ENCODE measurements around the gene CAPN1.
"Not testable (repeated sequence)": the region's sequence is repeated elsewhere in the genome, so short reads cannot be mapped to it uniquely, and the experiment has no call there.

CAPN1 gene

DNA sequence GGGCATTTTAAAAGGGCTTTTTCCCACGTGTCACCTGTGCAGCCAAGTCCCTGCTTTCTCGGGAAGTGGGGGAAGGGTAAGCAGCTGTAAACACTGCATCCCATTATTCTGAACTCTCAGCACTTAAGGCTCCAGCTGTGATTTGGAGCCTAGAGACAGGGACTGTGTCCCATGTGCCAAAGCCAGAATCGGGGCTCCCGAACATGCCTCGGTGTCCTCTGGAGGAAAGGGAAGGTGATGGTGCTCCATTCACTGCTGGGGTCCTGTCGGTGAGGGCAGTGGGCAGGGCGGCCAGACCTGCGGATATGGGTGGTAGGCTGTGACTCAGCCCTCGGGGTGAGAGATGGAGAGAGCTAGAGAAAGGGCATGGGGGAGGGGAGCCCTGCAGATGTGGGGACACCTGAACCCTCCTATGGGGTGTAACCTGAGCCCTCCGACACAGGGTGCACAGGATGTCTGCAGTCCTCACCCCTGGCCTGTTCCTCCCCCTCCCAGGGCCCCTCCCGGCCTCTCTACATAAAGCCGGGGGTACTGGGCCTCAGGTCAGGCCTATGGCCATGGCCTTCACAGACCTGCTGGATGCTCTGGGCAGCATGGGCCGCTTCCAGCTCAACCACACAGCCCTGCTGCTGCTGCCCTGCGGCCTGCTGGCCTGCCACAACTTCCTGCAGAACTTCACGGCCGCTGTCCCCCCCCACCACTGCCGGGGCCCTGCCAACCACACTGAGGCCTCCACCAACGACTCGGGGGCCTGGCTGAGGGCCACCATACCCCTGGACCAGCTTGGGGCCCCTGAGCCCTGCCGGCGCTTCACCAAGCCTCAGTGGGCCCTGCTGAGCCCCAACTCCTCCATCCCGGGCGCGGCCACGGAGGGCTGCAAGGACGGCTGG lies 31.8 kb downstream of the CAPN1 start:
- H3K4me3 ChIP-seq (ENCODE audit: low read depth, low read length), result no peak overlapping the region
- no peak for DNase-seq (ENCODE audit: low read depth)

GRCh38 chr11:65214212-65214845 lies 32.6 kb downstream of the CAPN1 start:
- no peak overlapping the region for H3K4me3 ChIP-seq (ENCODE audit: low read depth, low read length)
- DNase-seq (ENCODE audit: low read depth), result no peak

- H3K4me3 ChIP-seq (ENCODE audit: low read depth, low read length), result no peak overlapping the region
- no peak for DNase-seq (ENCODE audit: low read depth)
Observed at GRCh38 chr11:65215441-65216076, 33.8 kb downstream of the CAPN1 start.

GRCh38 chr11:65216830-65217229 lies 35.1 kb downstream of the CAPN1 start:
- no peak for DNase-seq (ENCODE audit: low read depth)
- H3K4me3 ChIP-seq (ENCODE audit: low read depth, low read length), result no peak overlapping the region

DNA sequence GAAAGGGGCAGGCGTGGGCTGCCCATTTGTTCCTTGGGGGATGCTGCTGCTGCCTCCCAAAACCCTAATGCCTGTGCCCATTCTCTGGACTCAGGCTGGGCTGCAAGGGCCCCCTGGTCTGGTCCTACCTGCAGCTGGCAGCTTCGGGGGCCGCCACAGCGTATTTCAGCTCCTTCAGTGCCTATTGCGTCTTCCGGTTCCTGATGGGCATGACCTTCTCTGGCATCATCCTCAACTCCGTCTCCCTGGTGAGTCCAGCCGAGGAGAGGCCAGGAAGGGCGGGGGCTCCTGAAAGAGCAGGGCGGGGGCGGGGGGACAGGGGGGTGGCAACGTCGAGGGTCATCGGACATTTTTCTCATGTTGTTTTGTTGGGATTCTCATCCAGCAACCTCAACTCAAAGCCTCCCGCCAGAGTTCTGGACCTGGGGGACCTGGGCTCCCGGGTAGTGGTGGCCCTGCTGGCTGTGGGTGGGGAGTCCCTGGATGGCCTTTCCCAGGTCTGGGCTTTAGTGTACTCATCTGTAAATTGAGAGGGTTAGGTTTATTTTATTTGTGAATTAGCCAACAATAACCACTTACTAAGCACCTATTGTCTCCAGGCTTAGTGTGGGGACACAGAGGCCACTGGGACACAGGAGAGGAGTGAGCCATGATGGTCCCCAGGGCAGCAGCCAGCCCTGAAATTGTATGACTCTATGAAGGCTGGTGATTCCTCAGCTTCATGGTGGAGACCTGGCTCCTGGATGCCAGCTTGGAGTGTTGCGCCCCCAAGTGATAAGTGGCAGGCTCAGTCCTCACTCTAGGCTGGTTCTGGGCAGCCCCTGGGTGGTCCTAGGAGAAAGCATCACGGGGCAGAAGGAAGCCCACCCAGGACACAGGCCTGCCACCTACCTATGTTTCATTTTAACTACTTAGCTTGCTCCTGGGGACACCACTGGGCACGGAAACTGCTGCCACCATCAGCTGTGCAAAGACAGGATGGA lies 36.0 kb downstream of the CAPN1 start:
- DNase-seq (ENCODE audit: low read depth), result no peak
- no peak overlapping the region for H3K4me3 ChIP-seq (ENCODE audit: low read depth, low read length)

DNA sequence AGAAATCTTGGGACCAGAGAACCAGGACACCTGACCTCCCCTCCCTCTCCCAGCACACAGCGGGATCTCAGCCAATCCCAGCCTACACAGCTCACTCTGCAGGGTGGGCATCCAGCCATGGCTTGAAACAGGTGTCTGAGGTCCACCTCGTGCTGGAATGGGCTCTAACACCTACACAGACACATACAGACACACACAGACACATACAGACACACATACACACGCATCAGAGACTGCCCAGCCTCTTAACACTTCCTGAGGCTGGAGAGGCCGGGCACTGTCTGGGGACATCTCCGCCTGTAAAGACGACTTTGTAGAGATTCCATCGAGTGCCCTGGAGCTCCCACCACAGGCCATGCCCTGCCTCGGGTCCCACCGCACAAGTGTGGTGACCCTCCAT lies 36.7 kb downstream of the CAPN1 start:
- no peak for DNase-seq (ENCODE audit: low read depth)

GRCh38 chr11:65219930-65220213 lies 38.1 kb downstream of the CAPN1 start:
- no peak for DNase-seq (ENCODE audit: low read depth)
- no peak overlapping the region for H3K4me3 ChIP-seq (ENCODE audit: low read depth, low read length)

More for the DNA sequence above, 36.7 kb downstream of the CAPN1 start:
- no peak overlapping the region for H3K4me3 ChIP-seq (ENCODE audit: low read depth, low read length)

DNA sequence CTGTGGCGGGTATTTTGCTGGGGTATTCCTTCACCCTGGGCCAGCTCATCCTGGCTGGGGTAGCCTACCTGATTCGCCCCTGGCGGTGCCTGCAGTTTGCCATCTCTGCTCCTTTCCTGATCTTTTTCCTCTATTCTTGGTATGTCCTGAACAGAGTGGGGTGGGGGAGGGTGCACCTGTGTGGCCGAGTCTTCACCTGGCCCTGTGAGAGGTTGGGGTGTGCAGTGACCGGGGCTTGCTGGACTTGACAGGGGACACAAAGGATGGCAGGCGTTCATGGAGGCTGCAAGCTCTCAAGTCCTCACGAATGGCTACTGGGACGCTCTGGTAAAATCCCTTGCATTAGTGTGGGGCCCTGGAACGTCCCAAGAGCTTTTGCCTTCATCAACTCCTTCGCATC lies 39.3 kb downstream of the CAPN1 start:
- no peak overlapping the region for H3K4me3 ChIP-seq (ENCODE audit: low read depth, low read length)
- no peak for DNase-seq (ENCODE audit: low read depth)

DNA sequence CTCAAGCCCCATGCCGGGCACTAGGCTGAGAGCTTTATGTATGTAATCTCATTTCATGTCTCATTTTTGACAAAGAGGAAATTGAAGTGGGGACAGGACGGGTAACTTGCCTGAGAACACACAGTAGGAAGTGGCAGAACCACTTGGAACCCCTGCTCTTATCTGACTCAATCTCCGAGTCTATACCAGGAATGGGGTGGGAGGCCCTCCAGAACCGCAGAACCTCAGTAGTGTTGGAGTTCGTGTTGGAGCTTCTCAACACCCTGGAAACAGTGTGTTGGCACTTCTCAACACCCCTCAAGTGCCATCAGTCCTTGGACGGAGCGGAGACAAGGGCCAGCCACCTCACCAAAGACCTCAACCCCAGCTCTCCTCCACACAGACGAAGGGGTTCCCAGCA lies 41.3 kb downstream of the CAPN1 start:
- no peak overlapping the region for H3K4me3 ChIP-seq (ENCODE audit: low read depth, low read length)
- DNase-seq (ENCODE audit: low read depth), result no peak

DNA sequence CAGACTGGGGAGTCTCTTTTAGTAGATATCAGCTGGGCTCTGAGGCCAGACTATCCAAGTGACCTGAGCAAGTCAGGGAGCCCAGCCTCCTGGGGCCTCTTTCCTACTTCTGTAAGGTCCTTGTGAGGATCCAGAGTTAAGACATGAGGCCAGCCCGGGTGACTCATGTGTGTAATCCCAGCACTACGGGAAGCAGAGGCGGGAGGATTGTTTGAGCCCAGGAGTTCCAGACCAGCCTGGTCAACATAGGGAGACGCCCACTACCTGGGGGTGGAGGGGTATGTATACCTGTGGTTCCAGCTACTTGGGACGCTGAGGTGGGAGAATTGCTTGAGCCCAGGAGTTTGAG lies 43.2 kb downstream of the CAPN1 start:
- DNase-seq (ENCODE audit: low read depth), result peak; percentile 34
- no peak overlapping the region for H3K4me3 ChIP-seq (ENCODE audit: low read depth, low read length)

GRCh38 chr11:65225279-65226102 lies 43.8 kb downstream of the CAPN1 start:
- peak; percentile 12 for DNase-seq (ENCODE audit: low read depth)
- peak overlapping the region; percentile 45 for H3K4me3 ChIP-seq (ENCODE audit: low read depth, low read length)

DNA sequence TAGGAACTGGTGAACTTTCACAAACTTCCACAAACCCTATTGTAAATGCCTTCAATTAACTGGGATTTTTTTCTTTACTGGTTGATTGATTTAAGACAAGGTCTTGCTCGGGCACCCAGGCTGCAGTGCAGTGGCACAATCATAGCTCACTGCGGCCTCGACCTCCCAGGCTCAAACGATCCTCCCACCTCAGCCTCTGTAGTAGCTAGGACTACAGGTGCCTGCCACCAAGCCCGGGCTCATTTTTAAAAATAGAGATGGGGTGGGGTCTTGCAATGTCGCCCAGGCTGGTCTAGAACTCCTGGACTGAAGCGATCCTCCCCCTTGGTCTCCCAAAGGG lies 44.3 kb downstream of the CAPN1 start:
- H3K4me3 ChIP-seq (ENCODE audit: low read depth, low read length), result peak overlapping the region; percentile 45
- DNase-seq (ENCODE audit: low read depth), result no peak

- no peak overlapping the region for H3K4me3 ChIP-seq (ENCODE audit: low read depth, low read length)
- no peak for DNase-seq (ENCODE audit: low read depth)
Observed at GRCh38 chr11:65227879-65228278, 46.2 kb downstream of the CAPN1 start.

GRCh38 chr11:65236194-65237059 lies 54.7 kb downstream of the CAPN1 start:
- DNase-seq (ENCODE audit: low read depth), result no peak
- H3K4me3 ChIP-seq (ENCODE audit: low read depth, low read length), result no peak overlapping the region

GRCh38 chr11:65238302-65238701 lies 56.6 kb downstream of the CAPN1 start:
- not testable (repeated sequence) for DNase-seq (ENCODE audit: low read depth); H3K4me3 ChIP-seq (ENCODE audit: low read depth, low read length)

DNA sequence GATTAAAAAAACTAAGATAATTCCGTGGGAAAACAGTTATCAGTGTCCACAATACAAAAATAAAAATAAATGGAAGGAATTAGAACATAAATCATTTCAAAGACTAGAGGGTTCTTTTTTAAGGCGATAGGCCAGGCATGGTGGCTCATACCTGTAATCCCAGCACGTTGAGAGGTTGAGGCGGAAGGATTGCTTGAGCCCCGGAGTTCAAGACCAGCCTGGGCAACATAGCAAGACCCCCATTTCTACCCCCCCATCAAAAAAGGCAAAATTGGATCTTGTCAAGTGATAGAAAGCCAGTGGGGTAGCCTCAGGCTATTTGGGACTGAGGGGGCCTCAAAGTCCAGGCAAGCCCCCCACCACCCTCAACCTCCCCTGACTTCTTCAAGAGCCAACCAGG lies 59.4 kb downstream of the CAPN1 start:
- no peak overlapping the region for H3K4me3 ChIP-seq (ENCODE audit: low read depth, low read length)
- DNase-seq (ENCODE audit: low read depth), result no peak

DNA sequence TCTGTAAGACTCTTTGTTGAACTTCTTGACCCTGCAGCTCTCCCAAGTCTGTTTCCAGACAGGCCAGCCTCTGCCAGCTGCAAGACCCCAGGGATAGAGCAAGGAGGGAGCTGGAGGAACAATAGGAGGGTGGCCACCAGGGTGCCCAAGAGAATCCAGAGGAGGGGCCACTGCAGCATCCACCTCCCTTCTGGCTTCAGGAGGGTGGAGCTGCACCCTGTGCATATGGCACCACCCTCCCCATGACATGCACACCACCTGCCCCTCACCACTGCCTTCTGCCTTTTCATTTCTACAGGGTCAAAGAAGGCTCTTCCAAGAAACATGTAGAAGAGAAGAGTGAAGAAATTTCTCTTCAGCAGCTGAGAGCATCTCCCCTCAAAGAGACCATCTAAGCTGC lies 60.0 kb downstream of the CAPN1 start:
- no peak overlapping the region for H3K4me3 ChIP-seq (ENCODE audit: low read depth, low read length)
- DNase-seq (ENCODE audit: low read depth), result no peak

GRCh38 chr11:65242389-65242788 lies 60.7 kb downstream of the CAPN1 start:
- no peak overlapping the region for H3K4me3 ChIP-seq (ENCODE audit: low read depth, low read length)
- DNase-seq (ENCODE audit: low read depth), result no peak

Data from skeletal muscle cell (primary cell).